Loucy (cell line): ENCODE measurements around the gene CES1.

Experiments used
- CTCF ChIP-seq: fragments of 200-600 bp; sonication (generic); conservative IDR thresholded peaks from 2 replicates; pipeline ENCODE4 v1.5.1; 2014; ENCODE audit warnings: mild to moderate bottlenecking, antibody characterized with exemption, low read length
- EZH2phosphoT487 ChIP-seq: fragments of 200-600 bp; IDR thresholded peaks from 2 replicates; pipeline ENCODE4 v1.6.1; 2018; ENCODE audit warnings: antibody characterized with exemption, mild to moderate bottlenecking, moderate library complexity, borderline replicate concordance

DNA sequence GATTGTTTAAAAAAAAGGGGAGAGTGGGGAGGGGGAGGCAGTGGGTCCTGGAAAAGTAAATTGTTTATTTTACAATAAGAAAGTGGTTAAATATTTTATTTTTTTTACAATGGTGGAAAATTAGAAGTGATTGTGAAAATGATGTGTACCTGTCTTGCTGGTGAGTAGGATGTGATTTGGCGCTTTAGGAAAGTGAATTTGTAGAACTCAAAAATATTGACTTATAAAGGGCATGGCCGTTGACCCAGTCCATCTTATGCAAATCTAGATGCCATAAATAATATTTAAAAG lies 10.2 kb upstream of the CES1 start:
- no peak for TF ChIP-seq CTCF
- TF ChIP-seq EZH2phosphoT487: no peak
